IPS-20b (cell line): Measurements from ENCODE around the gene SLC25A47.

Experiments
- H3K27ac ChIP-seq: one replicate; pipeline ENCODE4 v1.5.1; 2013; ENCODE audit warnings: low read length
- H3K27me3 ChIP-seq: 2 replicates; pipeline ENCODE4 v1.6.1; 2013; ENCODE audit warnings: mild to moderate bottlenecking, low read length, inconsistent platforms; ENCODE audit not compliant: insufficient read depth
- H3K36me3 ChIP-seq: 2 replicates; pipeline ENCODE4 v1.6.1; 2013; ENCODE audit warnings: low read depth, mild to moderate bottlenecking, inconsistent platforms, low read length, moderate library complexity; ENCODE audit not compliant: insufficient read depth
- H3K4me1 ChIP-seq: 2 replicates; pipeline ENCODE4 v1.6.1; 2013; ENCODE audit warnings: mild to moderate bottlenecking, control low read depth, inconsistent platforms, low read length, moderate library complexity; ENCODE audit not compliant: insufficient read depth
- H3K4me3 ChIP-seq: 2 replicates; pipeline ENCODE4 v1.5.1; 2013; ENCODE audit warnings: mild to moderate bottlenecking, low read length, inconsistent platforms
- H3K9ac ChIP-seq: 2 replicates; pipeline ENCODE4 v1.6.1; 2013; ENCODE audit warnings: low read depth, mild to moderate bottlenecking, inconsistent platforms, low read length, moderate library complexity
- H3K9me3 ChIP-seq: 2 replicates; pipeline ENCODE4 v1.6.1; 2013; ENCODE audit warnings: mild to moderate bottlenecking, low read depth, low read length, inconsistent platforms; ENCODE audit not compliant: insufficient read depth

SLC25A47 gene

GRCh38 chr14:100298551-100299237 lies 24.4 kb upstream of the SLC25A47 start:
- no peaks in the 10 kb centered on the region for H3K27me3 ChIP-seq
- H3K9me3 ChIP-seq, result no peaks in the 10 kb centered on the region
- H3K4me1 ChIP-seq, result no peaks in the 10 kb centered on the region
- H3K4me3 ChIP-seq, result no peak overlapping the region
- peaks cover 59% of the 10 kb centered on the region for H3K36me3 ChIP-seq
- no peak overlapping the region for H3K27ac ChIP-seq
- no peak overlapping the region for H3K9ac ChIP-seq

- H3K27me3 ChIP-seq, result no peaks in the 10 kb centered on the region
- no peak overlapping the region for H3K9ac ChIP-seq
- H3K4me3 ChIP-seq, result no peak overlapping the region
- no peaks in the 10 kb centered on the region for H3K9me3 ChIP-seq
- H3K4me1 ChIP-seq, result no peaks in the 10 kb centered on the region; the same call in 1 of the 2 replicates
- peaks cover 57% of the 10 kb centered on the region for H3K36me3 ChIP-seq
- no peak overlapping the region for H3K27ac ChIP-seq
Observed at GRCh38 chr14:100299238-100299560, 23.9 kb upstream of the SLC25A47 start.

GRCh38 chr14:100302616-100303015 lies 20.5 kb upstream of the SLC25A47 start:
- H3K27ac ChIP-seq, result no peak overlapping the region
- no peaks in the 10 kb centered on the region for H3K9me3 ChIP-seq
- peaks cover 3% of the 10 kb centered on the region; the same call in 1 of the 2 replicates for H3K4me1 ChIP-seq
- peaks cover 30% of the 10 kb centered on the region for H3K36me3 ChIP-seq
- peaks cover 6% of the 10 kb centered on the region; the same call in 1 of the 2 replicates for H3K27me3 ChIP-seq
- no peak overlapping the region for H3K4me3 ChIP-seq
- H3K9ac ChIP-seq, result no peak overlapping the region

- Histone ChIP-seq H3K27me3 (peaks cover 12% of the 10 kb centered on the region; the same call in 1 of the 2 replicates), H3K4me1 (peaks cover 6% of the 10 kb centered on the region; the same call in 1 of the 2 replicates), H3K9me3 (no peaks in the 10 kb centered on the region), H3K4me3 (no peak overlapping the region), H3K36me3 (peaks cover 25% of the 10 kb centered on the region), H3K27ac (no peak overlapping the region), H3K9ac (no peak overlapping the region)
Observed at GRCh38 chr14:100303179-100303578, 20.0 kb upstream of the SLC25A47 start.

GRCh38 chr14:100303925-100304324 lies 19.2 kb upstream of the SLC25A47 start:
- H3K9ac ChIP-seq, result peak overlapping the region; percentile 83; the same call in 1 of the 2 replicates

GRCh38 chr14:100304825-100305323 lies 18.3 kb upstream of the SLC25A47 start:
- Histone ChIP-seq H3K4me1 (peaks cover 6% of the 10 kb centered on the region), H3K9me3 (no peaks in the 10 kb centered on the region), H3K27ac (peak overlapping the region; percentile 39), H3K4me3 (peak overlapping the region; percentile 95), H3K9ac (peak overlapping the region; percentile 83), H3K27me3 (peaks cover 12% of the 10 kb centered on the region; the same call in 1 of the 2 replicates), H3K36me3 (peaks cover 13% of the 10 kb centered on the region; the same call in 1 of the 2 replicates)

More at GRCh38 chr14:100303925-100304324, 19.2 kb upstream of the SLC25A47 start:
- H3K27me3 ChIP-seq, result peaks cover 12% of the 10 kb centered on the region; the same call in 1 of the 2 replicates
- H3K4me1 ChIP-seq, result peaks cover 6% of the 10 kb centered on the region; the same call in 1 of the 2 replicates
- H3K9me3 ChIP-seq, result no peaks in the 10 kb centered on the region
- no peak overlapping the region for H3K27ac ChIP-seq
- peak overlapping the region; percentile 95; the same call in 1 of the 2 replicates for H3K4me3 ChIP-seq
- peaks cover 17% of the 10 kb centered on the region for H3K36me3 ChIP-seq

- no peaks in the 10 kb centered on the region for H3K9me3 ChIP-seq
- peak overlapping the region; percentile 83 for H3K9ac ChIP-seq
- peaks cover 9% of the 10 kb centered on the region; the same call in 1 of the 2 replicates for H3K36me3 ChIP-seq
- peak overlapping the region; percentile 95 for H3K4me3 ChIP-seq
- peaks cover 6% of the 10 kb centered on the region for H3K4me1 ChIP-seq
- H3K27me3 ChIP-seq, result peaks cover 12% of the 10 kb centered on the region; the same call in 1 of the 2 replicates
- H3K27ac ChIP-seq, result peak overlapping the region; percentile 39
Observed at GRCh38 chr14:100305324-100306100, 17.6 kb upstream of the SLC25A47 start.

- peak within 1 kb of the TSS; percentile 42 for H3K27ac ChIP-seq
- no peaks in the 10 kb centered on the region for H3K9me3 ChIP-seq
- H3K27me3 ChIP-seq, result peaks cover 12% of the 10 kb centered on the region; the same call in 1 of the 2 replicates
- H3K9ac ChIP-seq, result peak within 1 kb of the TSS; percentile 88
- H3K4me3 ChIP-seq, result peak within 1 kb of the TSS; percentile 95
- H3K4me1 ChIP-seq, result peaks cover 9% of the 10 kb centered on the region
- peaks cover 9% of the 10 kb centered on the region; the same call in 1 of the 2 replicates for H3K36me3 ChIP-seq
Observed at GRCh38 chr14:100306101-100306997, 16.8 kb upstream of the SLC25A47 start, which contains the start of gene SLC25A29. TSS of gene SLC25A29 (minus strand) at chr14:100306444. CDS start at chr14:100306232, 212 bp downstream.

GRCh38 chr14:100306998-100307765 lies 16.0 kb upstream of the SLC25A47 start:
- H3K36me3 ChIP-seq, result peaks cover 9% of the 10 kb centered on the region; the same call in 1 of the 2 replicates
- no peaks in the 10 kb centered on the region for H3K9me3 ChIP-seq
- peak overlapping the region; percentile 95 for H3K4me3 ChIP-seq
- H3K27ac ChIP-seq, result peak overlapping the region; percentile 42
- H3K27me3 ChIP-seq, result peaks cover 12% of the 10 kb centered on the region; the same call in 1 of the 2 replicates
- H3K9ac ChIP-seq, result peak overlapping the region; percentile 88; the same call in 1 of the 2 replicates
- H3K4me1 ChIP-seq, result peaks cover 9% of the 10 kb centered on the region

GRCh38 chr14:100307766-100308426 lies 15.2 kb upstream of the SLC25A47 start:
- Histone ChIP-seq H3K4me3 (peak overlapping the region; percentile 95), H3K9me3 (no peaks in the 10 kb centered on the region), H3K4me1 (peaks cover 9% of the 10 kb centered on the region), H3K27me3 (peaks cover 12% of the 10 kb centered on the region; the same call in 1 of the 2 replicates), H3K27ac (no peak overlapping the region), H3K36me3 (peaks cover 5% of the 10 kb centered on the region; the same call in 1 of the 2 replicates), H3K9ac (peak overlapping the region; percentile 88; the same call in 1 of the 2 replicates)
